SK-N-SH treated with all-trans-retinoic acid at 6 μM for 48 hours (cell line): ENCODE results near the gene CELF4.

Experiments used
- CREB5 ChIP-seq: fragments of 250-450 bp; sonication (Bioruptor Pico); IDR thresholded peaks from 2 replicates; pipeline ENCODE4 v1.5.1; 2020; ENCODE audit warnings: low read depth, mild to moderate bottlenecking, moderate library complexity
- CSDC2 ChIP-seq: fragments of 250-450 bp; sonication (Bioruptor Pico); IDR thresholded peaks from 2 replicates; pipeline ENCODE4 v1.5.0; 2020; ENCODE audit warnings: mild to moderate bottlenecking, moderate library complexity
- OSR1 ChIP-seq: fragments of 250-450 bp; sonication (Bioruptor Pico); IDR thresholded peaks from 2 replicates; pipeline ENCODE4 v1.8.0; 2022; ENCODE audit warnings: moderate library complexity, mild to moderate bottlenecking, inconsistent platforms
- PATZ1 ChIP-seq: fragments of 250-450 bp; sonication (Bioruptor Pico); IDR thresholded peaks from 2 replicates; pipeline ENCODE4 v1.8.0; 2020; ENCODE audit warnings: mild to moderate bottlenecking, moderate library complexity, borderline replicate concordance
- PPARA ChIP-seq: fragments of 250-450 bp; sonication (Bioruptor Pico); IDR thresholded peaks from 2 replicates; pipeline ENCODE4 v1.5.0; 2020; ENCODE audit warnings: mild to moderate bottlenecking, borderline replicate concordance
- RARB ChIP-seq: fragments of 250-450 bp; sonication (Bioruptor Pico); IDR thresholded peaks from 2 replicates; pipeline ENCODE4 v1.8.0; 2021; ENCODE audit warnings: mild to moderate bottlenecking, moderate library complexity
- TCF4 ChIP-seq: fragments of 250-450 bp; sonication (Bioruptor Pico); IDR thresholded peaks from 2 replicates; pipeline ENCODE4 v1.8.0; 2021; ENCODE audit warnings: mild to moderate bottlenecking, moderate library complexity, borderline replicate concordance
- ZC3H10 ChIP-seq: fragments of 250-450 bp; sonication (Bioruptor Pico); IDR thresholded peaks from 2 replicates; pipeline ENCODE4 v1.5.1; 2021; ENCODE audit warnings: mild to moderate bottlenecking, moderate library complexity
- ZFP30 ChIP-seq: fragments of 450-650 bp; formaldehyde crosslinking; IDR thresholded peaks from 2 replicates; pipeline ENCODE4 v1.5.0; 2022; ENCODE audit warnings: mild to moderate bottlenecking, moderate library complexity
- ZNF565 ChIP-seq: fragments of 450-650 bp; formaldehyde crosslinking; conservative IDR thresholded peaks from 2 replicates; pipeline ENCODE4 v1.5.0; 2020; ENCODE audit warnings: low read depth, mild to moderate bottlenecking, moderate library complexity
- ZNF70 ChIP-seq: fragments of 450-650 bp; formaldehyde crosslinking; IDR thresholded peaks from 2 replicates; pipeline ENCODE4 v1.5.0; 2020; ENCODE audit warnings: mild to moderate bottlenecking, moderate library complexity

- TF ChIP-seq ZC3H10 (no peak), CREB5 (CRISPR knock-in tag) (no peak), ZFP30 (CRISPR knock-in tag) (no peak), PATZ1 (CRISPR knock-in tag) (no peak), TCF4 (no peak), OSR1 (CRISPR knock-in tag) (no peak), ZNF565 (no peak), CSDC2 (no peak), ZNF70 (CRISPR knock-in tag) (no peak), RARB (no peak), PPARA (CRISPR knock-in tag) (no peak)
Observed at GRCh38 chr18:37546651-37547050, 18.9 kb downstream of the CELF4 start.
